ENCODE results near the gene CKLF.

- TF ChIP-seq MAX (IDR thresholded peaks at IDR 0.05; ENCODE audit: low read depth) (no peak), CTCF (IDR thresholded peaks at IDR 0.05) (peak; percentile 23), RCOR1 (IDR thresholded peaks at IDR 0.05; ENCODE audit: low read length) (no peak), TCF12 (IDR thresholded peaks at IDR 0.05) (no peak)
Measured at GRCh38 chr16:66562409-66562808, 10.0 kb downstream of the CKLF start.

Data from SK-N-SH (cell line).